ENCODE data around the gene MLEC. TPM values are rescaled to one million over a fixed set of nuclear protein-coding genes. Genes with fewer than 3 reads are reported as not detected.

Gene MLEC
- total RNA-seq, 2 donors from 2014 or later: 188 to 195 TPM

- Histone ChIP-seq H3K36me3 (ENCODE audit: control insufficient read depth, insufficient read depth, low read length) (no peaks in the 10 kb centered on the region), H3K4me3 (ENCODE audit: low read length) (no peak overlapping the region), H3K9ac (ENCODE audit: extremely low read depth, low read length, poor library complexity, severe bottlenecking) (no peak overlapping the region), H3K27ac (ENCODE audit: low read depth, low read length) (no peak overlapping the region), H3K9me3 (ENCODE audit: control insufficient read depth, low read length) (no peaks in the 10 kb centered on the region), H3K27me3 (ENCODE audit: control insufficient read depth, insufficient read depth, low read length, poor library complexity, severe bottlenecking) (peaks cover 33% of the 10 kb centered on the region), H3K4me1 (ENCODE audit: control insufficient read depth, insufficient read depth, low read length) (no peaks in the 10 kb centered on the region)
- Mint-ChIP-seq H3K27me3 (ENCODE audit: insufficient read depth) (peaks cover 41% of the 10 kb centered on the region), H3K36me3 (ENCODE audit: low read depth) (no peaks in the 10 kb centered on the region), H3K4me1 (peaks cover 13% of the 10 kb centered on the region), H3K4me3 (peak overlapping the region; percentile 51), H3K27ac (no peak overlapping the region), H3K9me3 (no peaks in the 10 kb centered on the region)
- WGBS, 2 experiments (ENCODE audit: insufficient coverage in 1 of 2, insufficient read length in 1 of 2): 45 to 64% methylated on average over 17 to 33 of the region's 33 CpGs
- TF ChIP-seq CTCF (conservative IDR thresholded peaks at IDR 0.05): peak; percentile 14
- DNase-seq: peak; percentile 75
Observed at GRCh38 chr12:120649442-120650232, 37.3 kb upstream of the MLEC start.

- no peak overlapping the region for H3K27ac ChIP-seq (ENCODE audit: low read depth, low read length)
- no peaks in the 10 kb centered on the region for H3K9me3 Mint-ChIP-seq
- H3K4me1 ChIP-seq (ENCODE audit: control insufficient read depth, insufficient read depth, low read length): no peaks in the 10 kb centered on the region
- no peak for DNase-seq
- no peaks in the 10 kb centered on the region for H3K9me3 ChIP-seq (ENCODE audit: control insufficient read depth, low read length)
- no peak overlapping the region for H3K9ac ChIP-seq (ENCODE audit: extremely low read depth, low read length, poor library complexity, severe bottlenecking)
- no peak overlapping the region for H3K4me3 Mint-ChIP-seq
- TF ChIP-seq CTCF (conservative IDR thresholded peaks at IDR 0.05): no peak
- H3K27ac Mint-ChIP-seq: no peak overlapping the region
- no peaks in the 10 kb centered on the region for H3K36me3 ChIP-seq (ENCODE audit: control insufficient read depth, insufficient read depth, low read length)
- WGBS, 2 experiments (ENCODE audit: insufficient coverage in 1 of 2, insufficient read length in 1 of 2): 90 to 95% methylated on average over 7 to 12 of the region's 12 CpGs
- peaks cover 27% of the 10 kb centered on the region for H3K27me3 ChIP-seq (ENCODE audit: control insufficient read depth, insufficient read depth, low read length, poor library complexity, severe bottlenecking)
- H3K36me3 Mint-ChIP-seq (ENCODE audit: low read depth): no peaks in the 10 kb centered on the region
- peaks cover 35% of the 10 kb centered on the region for H3K27me3 Mint-ChIP-seq (ENCODE audit: insufficient read depth)
- H3K4me1 Mint-ChIP-seq: peaks cover 13% of the 10 kb centered on the region
- H3K4me3 ChIP-seq (ENCODE audit: low read length): no peak overlapping the region
Observed at GRCh38 chr12:120650233-120650690, 36.7 kb upstream of the MLEC start.

GRCh38 chr12:120651821-120652220, 35.1 kb upstream of the MLEC start:
- no peak for TF ChIP-seq CTCF (conservative IDR thresholded peaks at IDR 0.05)
- Histone ChIP-seq H3K9ac (ENCODE audit: extremely low read depth, low read length, poor library complexity, severe bottlenecking) (no peak overlapping the region), H3K4me1 (ENCODE audit: control insufficient read depth, insufficient read depth, low read length) (no peaks in the 10 kb centered on the region), H3K4me3 (ENCODE audit: low read length) (no peak overlapping the region), H3K27ac (ENCODE audit: low read depth, low read length) (no peak overlapping the region), H3K9me3 (ENCODE audit: control insufficient read depth, low read length) (no peaks in the 10 kb centered on the region), H3K36me3 (ENCODE audit: control insufficient read depth, insufficient read depth, low read length) (no peaks in the 10 kb centered on the region), H3K27me3 (ENCODE audit: control insufficient read depth, insufficient read depth, low read length, poor library complexity, severe bottlenecking) (peaks cover 18% of the 10 kb centered on the region)
- Mint-ChIP-seq H3K4me1 (peaks cover 13% of the 10 kb centered on the region), H3K27me3 (ENCODE audit: insufficient read depth) (peaks cover 19% of the 10 kb centered on the region), H3K9me3 (no peaks in the 10 kb centered on the region), H3K36me3 (ENCODE audit: low read depth) (no peaks in the 10 kb centered on the region), H3K27ac (no peak overlapping the region), H3K4me3 (no peak overlapping the region)
- WGBS, 2 experiments (ENCODE audit: insufficient coverage in 1 of 2, insufficient read length in 1 of 2): 76 to 93% methylated on average over 3 to 5 of the region's 5 CpGs
- no peak for DNase-seq

Data from endodermal cell (in vitro differentiated cells).